DND-41 (cell line): ENCODE data around the gene OSBPL1A.
"Not testable (repeated sequence)": the region's sequence is repeated elsewhere in the genome, so short reads cannot be mapped to it uniquely, and the experiment has no call there.

Experiments
- CTCF ChIP-seq: IDR thresholded peaks from 2 replicates; pipeline ENCODE4 v1.5.1; 2012; ENCODE audit warnings: borderline replicate concordance, low read length, moderate library complexity, mild to moderate bottlenecking; ENCODE audit not compliant: poor library complexity, severe bottlenecking; ENCODE audit errors: extremely low read depth
- EZH2 ChIP-seq: IDR thresholded peaks from 3 replicates; pipeline ENCODE4 v1.6.1; 2012; ENCODE audit warnings: borderline replicate concordance, low read depth, mild to moderate bottlenecking, moderate library complexity, low read length, inconsistent platforms; ENCODE audit not compliant: severe bottlenecking

- TF ChIP-seq CTCF, EZH2: not testable (repeated sequence)
Observed at GRCh38 chr18:24149591-24149990, 248.0 kb downstream of the OSBPL1A start.
